BE2C (cell line): ENCODE results near the gene ZPBP2.

Experiments
- DNase-seq: peaks from one replicate; pipeline ENCODE4 v3.0.0-alpha.2; 2020
- H3K27me3 ChIP-seq: fragments of 250-450 bp; sonication (Bioruptor Pico); 2 replicates; pipeline ENCODE4 v1.5.1; 2020; ENCODE audit warnings: mild to moderate bottlenecking
- H3K36me3 ChIP-seq: fragments of 250-450 bp; sonication (Bioruptor Pico); 2 replicates; pipeline ENCODE4 v1.5.1; 2020; ENCODE audit warnings: mild to moderate bottlenecking
- H3K4me1 ChIP-seq: fragments of 250-450 bp; sonication (Bioruptor Pico); 2 replicates; pipeline ENCODE4 v1.5.1; 2020
- H3K4me3 ChIP-seq: 2 replicates; pipeline ENCODE4 v1.5.1; 2011; ENCODE audit warnings: low read depth, low read length
- H3K9me3 ChIP-seq: fragments of 250-450 bp; sonication (Bioruptor Pico); 2 replicates; pipeline ENCODE4 v1.5.1; 2020
- CTCF ChIP-seq: IDR thresholded peaks from 2 replicates; pipeline ENCODE4 v1.5.1; 2012; ENCODE audit warnings: mild to moderate bottlenecking, low read depth, low read length

The ZPBP2 gene

GRCh38 chr17:39836117-39836516 is 31.9 kb upstream of the ZPBP2 start:
- no peaks in the 10 kb centered on the region for H3K9me3 ChIP-seq
- peaks cover 41% of the 10 kb centered on the region for H3K27me3 ChIP-seq
- no peaks in the 10 kb centered on the region for H3K36me3 ChIP-seq
- no peak for DNase-seq
- H3K4me1 ChIP-seq: no peaks in the 10 kb centered on the region
- TF ChIP-seq CTCF: no peak
- H3K4me3 ChIP-seq: no peak overlapping the region

DNA sequence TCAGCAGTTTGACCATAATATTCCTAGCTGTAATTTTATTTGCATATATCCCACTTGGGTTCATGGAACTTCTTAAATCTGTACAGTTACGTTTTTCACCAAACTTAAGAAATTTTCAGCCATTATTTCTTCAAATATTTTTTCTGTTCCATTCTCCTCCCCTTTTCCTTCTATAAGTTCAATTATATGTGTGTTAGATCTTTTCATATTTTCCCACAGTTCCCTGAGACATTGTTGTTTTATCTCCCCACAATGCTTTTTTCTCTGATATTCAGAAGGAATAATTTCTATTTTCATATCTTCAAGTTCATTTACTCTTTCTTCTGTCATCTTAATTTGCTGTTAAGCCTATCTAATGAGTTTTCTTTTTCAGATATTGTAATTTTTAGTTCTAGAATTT is 29.9 kb upstream of the ZPBP2 start:
- H3K36me3 ChIP-seq: no peaks in the 10 kb centered on the region
- H3K4me3 ChIP-seq: no peak overlapping the region
- no peak for DNase-seq
- H3K27me3 ChIP-seq: peaks cover 42% of the 10 kb centered on the region
- TF ChIP-seq CTCF: no peak
- H3K9me3 ChIP-seq: no peaks in the 10 kb centered on the region
- no peaks in the 10 kb centered on the region for H3K4me1 ChIP-seq

GRCh38 chr17:39838784-39839183 is 29.2 kb upstream of the ZPBP2 start:
- no peak overlapping the region for H3K4me3 ChIP-seq
- peaks cover 49% of the 10 kb centered on the region for H3K27me3 ChIP-seq
- H3K9me3 ChIP-seq: no peaks in the 10 kb centered on the region
- no peaks in the 10 kb centered on the region for H3K36me3 ChIP-seq
- no peak for TF ChIP-seq CTCF
- DNase-seq: no peak
- H3K4me1 ChIP-seq: no peaks in the 10 kb centered on the region

GRCh38 chr17:39841134-39841683 is 26.8 kb upstream of the ZPBP2 start:
- no peak for DNase-seq
- TF ChIP-seq CTCF: no peak
- Histone ChIP-seq H3K4me1 (no peaks in the 10 kb centered on the region), H3K9me3 (no peaks in the 10 kb centered on the region), H3K4me3 (no peak overlapping the region), H3K27me3 (peaks cover 67% of the 10 kb centered on the region), H3K36me3 (no peaks in the 10 kb centered on the region)

DNA sequence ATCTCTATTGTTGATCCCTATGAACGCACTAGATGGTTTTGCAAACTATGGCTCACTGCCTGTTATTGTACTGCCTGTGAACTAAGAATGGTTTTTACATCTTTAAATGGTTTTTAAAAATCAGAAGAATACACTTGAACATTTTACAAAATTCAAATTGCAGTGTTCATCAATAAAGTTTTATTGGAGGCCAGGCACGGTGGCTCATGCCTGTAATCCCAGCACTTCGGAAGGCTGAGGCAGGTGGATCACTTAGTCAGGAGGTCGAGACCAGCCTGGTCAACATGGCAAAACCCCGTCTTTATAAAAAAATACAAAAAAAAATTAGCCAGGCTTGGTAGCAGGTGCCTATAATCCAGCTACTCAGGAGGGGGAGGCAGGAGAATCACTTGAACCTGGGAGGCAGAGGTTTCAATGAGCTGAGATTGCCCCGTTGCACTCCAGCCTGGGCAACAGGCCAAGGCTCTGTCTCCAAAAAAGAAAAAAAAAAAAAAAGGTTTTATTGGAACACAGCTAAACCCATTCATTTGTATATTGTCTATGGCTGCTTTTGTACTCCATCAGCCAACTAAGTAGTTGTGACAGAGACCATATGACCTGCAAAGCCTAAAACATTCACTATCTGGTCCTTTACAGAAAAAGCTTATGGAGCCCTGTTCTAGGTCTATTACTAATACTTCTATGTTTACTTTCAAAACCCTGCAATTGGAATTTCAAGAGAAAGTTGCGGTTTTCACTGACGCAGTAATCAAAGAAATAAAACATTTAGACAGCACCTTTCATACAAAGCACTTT is 22.8 kb upstream of the ZPBP2 start:
- Histone ChIP-seq H3K4me1 (no peaks in the 10 kb centered on the region), H3K9me3 (no peaks in the 10 kb centered on the region), H3K36me3 (no peaks in the 10 kb centered on the region), H3K27me3 (peaks cover 83% of the 10 kb centered on the region), H3K4me3 (no peak overlapping the region)
- no peak for DNase-seq
- TF ChIP-seq CTCF: no peak

- H3K9me3 ChIP-seq: no peaks in the 10 kb centered on the region
- no peak for DNase-seq
- peaks cover 74% of the 10 kb centered on the region for H3K27me3 ChIP-seq
- no peak overlapping the region for H3K4me3 ChIP-seq
- TF ChIP-seq CTCF: no peak
- no peaks in the 10 kb centered on the region for H3K36me3 ChIP-seq
- H3K4me1 ChIP-seq: no peaks in the 10 kb centered on the region
These were observed 21.8 kb upstream of the ZPBP2 start for GRCh38 chr17:39846205-39846604.
